ENCODE data around the gene ATP2B3.

GRCh38 chrX:153549807-153550206 is 32.4 kb downstream of the ATP2B3 start:
- TF ChIP-seq CTCF (conservative IDR thresholded peaks at IDR 0.05; ENCODE audit: low read depth, low read length) = no peak
- no peak for TF ChIP-seq POLR2A (IDR thresholded peaks at IDR 0.05; ENCODE audit: low read depth, low read length)
- TF ChIP-seq MAFK (IDR thresholded peaks at IDR 0.05; ENCODE audit: low read depth, low read length) = no peak
- TF ChIP-seq SMC3 (IDR thresholded peaks at IDR 0.05; ENCODE audit: low read depth, low read length) = no peak
- TF ChIP-seq, protein P1, sequence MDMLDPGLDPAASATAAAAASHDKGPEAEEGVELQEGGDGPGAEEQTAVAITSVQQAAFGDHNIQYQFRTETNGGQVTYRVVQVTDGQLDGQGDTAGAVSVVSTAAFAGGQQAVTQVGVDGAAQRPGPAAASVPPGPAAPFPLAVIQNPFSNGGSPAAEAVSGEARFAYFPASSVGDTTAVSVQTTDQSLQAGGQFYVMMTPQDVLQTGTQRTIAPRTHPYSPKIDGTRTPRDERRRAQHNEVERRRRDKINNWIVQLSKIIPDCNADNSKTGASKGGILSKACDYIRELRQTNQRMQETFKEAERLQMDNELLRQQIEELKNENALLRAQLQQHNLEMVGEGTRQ (IDR thresholded peaks at IDR 0.05; ENCODE audit: low read depth, low read length) = no peak
- no peak for TF ChIP-seq ELK1 (IDR thresholded peaks at IDR 0.05; ENCODE audit: borderline replicate concordance, low read depth, low read length)
- no peak for TF ChIP-seq RFX5 (IDR thresholded peaks at IDR 0.05; ENCODE audit: low read depth, low read length)
- no peak for TF ChIP-seq MXI1 (IDR thresholded peaks at IDR 0.05; ENCODE audit: borderline replicate concordance, low read depth, low read length)
- TF ChIP-seq RAD21 (IDR thresholded peaks at IDR 0.05; ENCODE audit: low read length) = no peak
- no peak for TF ChIP-seq CHD1 (IDR thresholded peaks at IDR 0.05; ENCODE audit: low read depth, low read length)
- no peak for TF ChIP-seq RCOR1 (IDR thresholded peaks at IDR 0.05; ENCODE audit: insufficient replicate concordance, low read length)
